ENCODE data around the gene CLMP. TPM values are rescaled to one million over a fixed set of nuclear protein-coding genes. Genes with fewer than 3 reads are reported as not detected.

The CLMP gene
- total and polyA plus RNA-seq, 2 donors (not counting 3 experiments of a cell fraction or from before 2014, with no cell fraction given): 0.03 to 0.18 TPM

- CTCF ChIA-PET: interaction anchor here (1.3 to 1.9 kb wide), 3 partner anchors 11 to 57 kb away, joined by 3 to 7 read pairs (median 5); no protein-coding TSS in a partner anchor
- Histone ChIP-seq H3K4me1 (ENCODE audit: control insufficient read depth, extremely low read depth, insufficient read depth, low read length) (peaks cover 16% of the 10 kb centered on the region), H3K79me2 (ENCODE audit: control insufficient read depth, insufficient read depth, low read length) (no peaks in the 10 kb centered on the region), H3K9me1 (replicated peaks; ENCODE audit: control insufficient read depth, extremely low read depth, insufficient read depth, low read length) (no peaks in the 10 kb centered on the region), H3K27ac (ENCODE audit: insufficient read depth, low read depth, low read length) (no peak overlapping the region), H3K27me3 (ENCODE audit: control insufficient read depth in 2 of 2, insufficient read depth in 2 of 2, low read length in 2 of 2) (peaks cover 0 to 12% of the 10 kb centered on the region in 2 experiments), H3K36me3 (ENCODE audit: control insufficient read depth in 2 of 2, extremely low read depth in 1 of 2, insufficient read depth in 2 of 2, low read length in 2 of 2) (no peaks in the 10 kb centered on the region), H3K9ac (replicated peaks; ENCODE audit: extremely low read depth, insufficient read depth, low read length) (no peak overlapping the region), H3K9me3 (replicated peaks; ENCODE audit: control insufficient read depth, insufficient read depth, low read length) (no peaks in the 10 kb centered on the region), H2AFZ (ENCODE audit: low read depth, low read length) (no peak overlapping the region), H3K4me2 (ENCODE audit: insufficient read depth, low read length) (no peak overlapping the region), H3K4me3 (replicated peaks in 1 of 3; ENCODE audit: insufficient read depth in 1 of 3, low read depth in 1 of 3, low read length in 3 of 3) (no peak overlapping the region), H4K20me1 (replicated peaks; ENCODE audit: control insufficient read depth, extremely low read depth, insufficient read depth, low read length) (no peaks in the 10 kb centered on the region)
- BruUV-seq (replicated peaks): no TSS peak
- dilution Hi-C loops (cut with MboI; ENCODE audit: extremely low pct_ligation_motif_present, low sequenced_read_pairs) (no loop called here), intact Hi-C loops (cut with micrococcal nuclease) (no loop called here)
- TF ChIP-seq FOS (IDR thresholded peaks at IDR 0.05; ENCODE audit: borderline replicate concordance, insufficient read depth, low read length): no peak
- no peak for TF ChIP-seq EZH2 (IDR thresholded peaks at IDR 0.05; ENCODE audit: borderline replicate concordance, low read depth, low read length, severe bottlenecking)
- no peak for TF ChIP-seq POLR2A (IDR thresholded peaks at IDR 0.05; ENCODE audit: low read depth, low read length)
- TF ChIP-seq POLR2AphosphoS5 (IDR thresholded peaks at IDR 0.05; ENCODE audit: insufficient read depth, low read depth, low read length): no peak
- no peak for TF ChIP-seq GATA2 (IDR thresholded peaks at IDR 0.05; ENCODE audit: insufficient read depth, insufficient read length, low read depth, low read length)
- TF ChIP-seq MAX (IDR thresholded peaks at IDR 0.05; ENCODE audit: insufficient read depth, insufficient read length): no peak
- no peak for TF ChIP-seq JUN (IDR thresholded peaks at IDR 0.05; ENCODE audit: borderline replicate concordance, insufficient read depth, insufficient read length, low read depth)
- TF ChIP-seq MYC (IDR thresholded peaks at IDR 0.05; ENCODE audit: low read depth, low read length): no peak
- TF ChIP-seq CTCF (IDR thresholded peaks at IDR 0.05; ENCODE audit: extremely low read depth in 1 of 2, insufficient read depth in 1 of 2, low read depth in 1 of 2, low read length in 2 of 2): no peak
- FAIRE-seq: no peak
- no peak for DNase-seq (ENCODE audit: low read depth, low spot score)
- POLR2A ChIA-PET: interaction anchor here (0.9 kb wide), 1 partner anchor 13 kb away, joined by 3 read pairs; no protein-coding TSS in a partner anchor
These were observed 4.5 kb downstream of the CLMP start for GRCh38 chr11:123190518-123190917.
